CD4-positive, alpha-beta T cell treated with Interleukin-10 for 1 hour (primary cell): ENCODE results near the gene DCAF10.
"Not testable (repeated sequence)": the region's sequence is repeated elsewhere in the genome, so short reads cannot be mapped to it uniquely, and the experiment has no call there.

Experiments used
- DNase-seq: peaks from one replicate; pipeline ENCODE4 v3.0.0-alpha.2; 2020

The DCAF10 gene

GRCh38 chr9:37792122-37792521 lies 8.5 kb upstream of the DCAF10 start:
- DNase-seq: no peak

- DNase-seq: no peak
These were observed 4.4 kb upstream of the DCAF10 start for GRCh38 chr9:37796232-37796631.

- DNase-seq: no peak
These were observed 1.9 kb upstream of the DCAF10 start for GRCh38 chr9:37798677-37799076.

- peak; percentile 23 for DNase-seq
These were observed 772 bp downstream of the DCAF10 start for GRCh38 chr9:37801287-37801850.

- no peak for DNase-seq
These were observed 1.5 kb downstream of the DCAF10 start for GRCh38 chr9:37801959-37802711.

GRCh38 chr9:37806271-37806670 lies 5.7 kb downstream of the DCAF10 start:
- DNase-seq: no peak

GRCh38 chr9:37809676-37810075 lies 9.1 kb downstream of the DCAF10 start:
- DNase-seq: not testable (repeated sequence)

- no peak for DNase-seq
These were observed 11.4 kb downstream of the DCAF10 start for GRCh38 chr9:37811906-37812476.

GRCh38 chr9:37812773-37813379 lies 12.3 kb downstream of the DCAF10 start:
- no peak for DNase-seq

- DNase-seq: no peak
These were observed 18.3 kb downstream of the DCAF10 start for GRCh38 chr9:37818849-37819248.

- no peak for DNase-seq
These were observed 19.5 kb downstream of the DCAF10 start for GRCh38 chr9:37820142-37820541.

- DNase-seq: not testable (repeated sequence)
These were observed 24.6 kb downstream of the DCAF10 start for GRCh38 chr9:37825174-37825573.

GRCh38 chr9:37827483-37828165 lies 27.0 kb downstream of the DCAF10 start:
- DNase-seq: no peak

- DNase-seq: no peak
These were observed 35.2 kb downstream of the DCAF10 start for GRCh38 chr9:37835821-37836220.

- no peak for DNase-seq
These were observed 35.8 kb downstream of the DCAF10 start for GRCh38 chr9:37836386-37836785.

- no peak for DNase-seq
These were observed 39.2 kb downstream of the DCAF10 start for GRCh38 chr9:37839496-37840461.

GRCh38 chr9:37840560-37841194 lies 40.1 kb downstream of the DCAF10 start:
- no peak for DNase-seq

GRCh38 chr9:37852222-37852621 lies 51.6 kb downstream of the DCAF10 start:
- no peak for DNase-seq

GRCh38 chr9:37856551-37856950 lies 56.0 kb downstream of the DCAF10 start:
- DNase-seq: no peak

GRCh38 chr9:37859043-37859442 lies 58.4 kb downstream of the DCAF10 start:
- no peak for DNase-seq

- no peak for DNase-seq
These were observed 61.9 kb downstream of the DCAF10 start for GRCh38 chr9:37862530-37862929.
